ENCODE measurements around the gene ADARB2. TPM values are rescaled to one million over a fixed set of nuclear protein-coding genes. Genes with fewer than 3 reads are reported as not detected.

Gene ADARB2
- total RNA-seq, 3 donors from 2014 or later (not counting 1 experiment from before 2014, with no cell fraction given), result 0.27 to 0.78 (median 0.40) TPM

- H3K4me3 Mint-ChIP-seq, result no peak overlapping the region
- no peak for TF ChIP-seq CTCF (IDR thresholded peaks at IDR 0.05)
- no peaks in the 10 kb centered on the region for H3K27me3 ChIP-seq (ENCODE audit: control insufficient read depth, insufficient read depth, low read length)
- intact Hi-C loops (cut with micrococcal nuclease), result no loop called here
- no peaks in the 10 kb centered on the region for H3K9me3 ChIP-seq (ENCODE audit: control insufficient read depth, insufficient read depth, low read length)
- no peaks in the 10 kb centered on the region for H3K4me1 Mint-ChIP-seq
- H3K4me1 ChIP-seq (ENCODE audit: control insufficient read depth, insufficient read depth, low read length), result no peaks in the 10 kb centered on the region
- WGBS (ENCODE audit: insufficient coverage), result 87% methylated on average over 5 of the region's 5 CpGs
- H3K36me3 ChIP-seq (ENCODE audit: control insufficient read depth, insufficient read depth, low read length), result no peaks in the 10 kb centered on the region
- no peaks in the 10 kb centered on the region for H3K36me3 Mint-ChIP-seq
- peaks cover 10 to 25% of the 10 kb centered on the region in 2 donors for H3K27me3 Mint-ChIP-seq (ENCODE audit: low read depth in 2 of 2)
- H3K9me3 Mint-ChIP-seq, result no peaks in the 10 kb centered on the region
- DNase-seq, result no peak
- ATAC-seq, result no peak
- H3K4me3 ChIP-seq (ENCODE audit: low read length), result no peak overlapping the region
- no peak overlapping the region for H3K27ac ChIP-seq (ENCODE audit: low read length)
- H3K27ac Mint-ChIP-seq, result no peak overlapping the region
These were observed 47.2 kb downstream of the ADARB2 start for GRCh38 chr10:1690086-1690485.

DNA sequence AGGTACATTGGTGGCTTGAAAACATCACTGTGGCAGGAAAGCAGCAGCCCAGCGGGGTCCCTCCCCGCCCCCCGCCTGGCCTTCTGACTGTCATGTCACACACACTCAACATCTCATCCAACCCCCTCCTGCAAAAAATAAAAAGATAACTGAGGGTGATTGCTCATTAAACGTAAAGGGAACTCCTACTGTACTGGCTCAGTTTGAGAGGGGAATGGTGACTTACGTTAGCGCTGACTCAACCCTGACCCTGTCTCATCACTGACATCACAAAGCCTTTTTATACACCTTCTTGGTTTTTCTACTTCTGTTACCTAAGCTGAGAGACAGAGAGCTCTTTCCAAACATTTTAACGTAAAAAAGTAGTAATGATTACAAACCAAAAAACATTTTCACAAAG lies 48.8 kb downstream of the ADARB2 start:
- DNase-seq (no peak), ATAC-seq (no peak)
- peaks cover 13% of the 10 kb centered on the region in 2 donors for H3K27me3 Mint-ChIP-seq (ENCODE audit: low read depth in 2 of 2)
- no peak overlapping the region for H3K4me3 Mint-ChIP-seq
- TF ChIP-seq CTCF (IDR thresholded peaks at IDR 0.05), result no peak
- H3K27ac ChIP-seq (ENCODE audit: low read length), result no peak overlapping the region
- no peaks in the 10 kb centered on the region for H3K4me1 Mint-ChIP-seq
- no peaks in the 10 kb centered on the region for H3K4me1 ChIP-seq (ENCODE audit: control insufficient read depth, insufficient read depth, low read length)
- H3K9me3 Mint-ChIP-seq, result no peaks in the 10 kb centered on the region
- H3K36me3 ChIP-seq (ENCODE audit: control insufficient read depth, insufficient read depth, low read length), result no peaks in the 10 kb centered on the region
- no peak overlapping the region for H3K27ac Mint-ChIP-seq
- H3K4me3 ChIP-seq (ENCODE audit: low read length), result no peak overlapping the region
- H3K27me3 ChIP-seq (ENCODE audit: control insufficient read depth, insufficient read depth, low read length), result no peaks in the 10 kb centered on the region
- intact Hi-C loops (cut with micrococcal nuclease), result no loop called here
- no peaks in the 10 kb centered on the region for H3K36me3 Mint-ChIP-seq
- no peaks in the 10 kb centered on the region for H3K9me3 ChIP-seq (ENCODE audit: control insufficient read depth, insufficient read depth, low read length)
- 80% methylated on average over 4 of the region's 7 CpGs for WGBS (ENCODE audit: insufficient coverage)

- TF ChIP-seq CTCF (IDR thresholded peaks at IDR 0.05), result no peak
- Mint-ChIP-seq H3K4me1 (no peaks in the 10 kb centered on the region), H3K27me3 (ENCODE audit: low read depth in 2 of 2) (peaks cover 13 to 17% of the 10 kb centered on the region in 2 donors), H3K4me3 (no peak overlapping the region), H3K9me3 (no peaks in the 10 kb centered on the region), H3K36me3 (no peaks in the 10 kb centered on the region), H3K27ac (no peak overlapping the region)
- WGBS (ENCODE audit: insufficient coverage), result 83% methylated on average over 9 of the region's 9 CpGs
- intact Hi-C loops (cut with micrococcal nuclease), result no loop called here
- ATAC-seq, result no peak
- H3K9me3 ChIP-seq (ENCODE audit: control insufficient read depth, insufficient read depth, low read length), result no peaks in the 10 kb centered on the region
- H3K36me3 ChIP-seq (ENCODE audit: control insufficient read depth, insufficient read depth, low read length), result no peaks in the 10 kb centered on the region
- H3K4me3 ChIP-seq (ENCODE audit: low read length), result no peak overlapping the region
- no peaks in the 10 kb centered on the region for H3K27me3 ChIP-seq (ENCODE audit: control insufficient read depth, insufficient read depth, low read length)
- H3K4me1 ChIP-seq (ENCODE audit: control insufficient read depth, insufficient read depth, low read length), result no peaks in the 10 kb centered on the region
- H3K27ac ChIP-seq (ENCODE audit: low read length), result no peak overlapping the region
- no peak for DNase-seq
These were observed 49.6 kb downstream of the ADARB2 start for GRCh38 chr10:1687623-1688150.

DNA sequence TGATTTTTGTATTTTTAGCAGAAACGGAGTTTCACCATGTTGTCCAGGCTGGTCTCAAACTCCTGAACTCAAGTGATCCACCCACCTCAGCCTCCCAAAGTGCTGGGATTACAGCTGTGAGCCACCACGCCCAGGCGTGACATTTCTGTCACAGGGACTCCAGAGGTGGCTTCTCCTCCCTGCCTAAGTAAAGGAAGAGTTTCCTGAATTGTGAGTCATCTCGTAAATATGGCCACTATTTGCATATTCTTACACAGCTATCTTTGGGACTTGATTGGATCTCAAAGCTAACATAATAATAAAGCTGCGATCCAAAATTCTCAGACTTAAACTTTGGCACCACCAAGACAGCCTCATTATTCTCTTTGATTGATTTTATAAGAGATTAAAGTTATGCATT lies 50.1 kb downstream of the ADARB2 start:
- Histone ChIP-seq H3K4me3 (ENCODE audit: low read length) (no peak overlapping the region), H3K27me3 (ENCODE audit: control insufficient read depth, insufficient read depth, low read length) (no peaks in the 10 kb centered on the region), H3K27ac (ENCODE audit: low read length) (no peak overlapping the region), H3K4me1 (ENCODE audit: control insufficient read depth, insufficient read depth, low read length) (no peaks in the 10 kb centered on the region), H3K36me3 (ENCODE audit: control insufficient read depth, insufficient read depth, low read length) (no peaks in the 10 kb centered on the region), H3K9me3 (ENCODE audit: control insufficient read depth, insufficient read depth, low read length) (no peaks in the 10 kb centered on the region)
- WGBS (ENCODE audit: insufficient coverage), result 81% methylated on average over 4 of the region's 5 CpGs
- TF ChIP-seq CTCF (IDR thresholded peaks at IDR 0.05), result no peak
- no peaks in the 10 kb centered on the region for H3K36me3 Mint-ChIP-seq
- peaks cover 13 to 17% of the 10 kb centered on the region in 2 donors for H3K27me3 Mint-ChIP-seq (ENCODE audit: low read depth in 2 of 2)
- DNase-seq, result no peak
- intact Hi-C loops (cut with micrococcal nuclease), result no loop called here
- ATAC-seq, result no peak
- H3K9me3 Mint-ChIP-seq, result no peaks in the 10 kb centered on the region
- H3K4me3 Mint-ChIP-seq, result no peak overlapping the region
- H3K27ac Mint-ChIP-seq, result no peak overlapping the region
- no peaks in the 10 kb centered on the region for H3K4me1 Mint-ChIP-seq
